ENCODE measurements around the gene CEACAM3. TPM values are rescaled to one million over a fixed set of nuclear protein-coding genes. Genes with fewer than 3 reads are reported as not detected.

The CEACAM3 gene
- total RNA-seq, 1 experiment from 2014 or later: not detected

DNA sequence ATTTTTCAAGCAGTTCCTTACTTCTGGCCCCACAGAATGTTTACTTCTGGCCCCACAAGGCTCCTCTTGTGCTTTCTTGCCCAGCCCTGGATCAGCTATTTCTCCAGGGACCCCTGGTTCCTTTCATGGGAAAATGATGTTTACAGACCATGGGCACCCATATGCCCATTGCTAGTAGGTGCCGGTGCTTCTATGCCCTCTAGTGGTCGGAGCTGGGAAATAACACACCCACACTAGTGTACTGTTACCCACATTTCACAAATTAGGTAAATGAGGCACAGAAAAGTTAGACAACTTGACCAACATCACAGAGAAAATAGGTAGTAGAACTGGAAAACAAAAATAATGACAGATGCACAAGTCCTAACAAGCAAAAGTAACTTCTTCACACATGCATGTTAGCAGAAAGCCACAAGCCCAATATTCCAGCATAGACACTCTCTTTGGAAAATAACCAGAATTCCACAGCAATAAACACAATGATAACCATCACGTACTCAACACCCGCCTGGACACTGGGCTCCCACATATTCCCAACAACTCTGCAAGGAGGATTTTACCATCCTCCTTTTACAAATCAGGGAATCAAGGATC lies 42.4 kb upstream of the CEACAM3 start:
- Histone ChIP-seq H2BK20ac (ENCODE audit: low read depth, low read length, poor library complexity, severe bottlenecking) (no peak overlapping the region), H3K4me1 (ENCODE audit: insufficient read depth, low read length) (no peaks in the 10 kb centered on the region), H2BK15ac (ENCODE audit: low read depth, low read length) (no peak overlapping the region), H3K14ac (ENCODE audit: insufficient read depth, low read length) (no peak overlapping the region), H3K27ac (ENCODE audit: insufficient read length, low read depth, low read length) (no peak overlapping the region), H4K20me1 (ENCODE audit: control insufficient read depth, insufficient read depth, insufficient read length) (no peaks in the 10 kb centered on the region), H3K27me3 (ENCODE audit: insufficient read depth, low read length) (no peaks in the 10 kb centered on the region), H3T11ph (ENCODE audit: low read length) (no peak overlapping the region), H4K8ac (replicated peaks; ENCODE audit: insufficient read length, low read depth, low read length) (no peak overlapping the region), H2BK12ac (ENCODE audit: insufficient read length, low read depth, low read length) (no peak overlapping the region), H3K4ac (ENCODE audit: low read depth, low read length) (no peak overlapping the region), H3K4me2 (ENCODE audit: insufficient read depth, insufficient read length, low read length) (no peak overlapping the region), H2AFZ (ENCODE audit: low read length) (no peak overlapping the region), H2BK120ac (ENCODE audit: low read depth, low read length, poor library complexity, severe bottlenecking) (no peak overlapping the region), H3K23ac (ENCODE audit: insufficient read length, low read depth, low read length) (no peak overlapping the region), H2AK5ac (ENCODE audit: insufficient read length, low read length) (no peak overlapping the region), H3K79me2 (ENCODE audit: insufficient read depth, low read length) (no peaks in the 10 kb centered on the region), H3K56ac (ENCODE audit: insufficient read length, low read depth, low read length) (no peak overlapping the region), H3K79me1 (ENCODE audit: insufficient read depth, low read depth, low read length, poor library complexity, severe bottlenecking) (no peaks in the 10 kb centered on the region), H3K23me2 (ENCODE audit: insufficient read length, low read depth, low read length, poor library complexity, severe bottlenecking) (no peaks in the 10 kb centered on the region), H2BK5ac (ENCODE audit: insufficient read length, low read length) (no peak overlapping the region), H3K9me3 (ENCODE audit: control insufficient read depth, low read depth, low read length) (no peaks in the 10 kb centered on the region), H3K18ac (ENCODE audit: insufficient read length, low read depth, low read length) (no peak overlapping the region), H4K91ac (ENCODE audit: insufficient read length, low read depth, low read length) (no peak overlapping the region), H3K9ac (ENCODE audit: extremely low read depth, insufficient read length, low read length) (no peak overlapping the region), H4K5ac (ENCODE audit: insufficient read length, low read depth, low read length) (no peak overlapping the region)
- peaks cover 29 to 79% of the 10 kb centered on the region in 2 experiments for H3K9me3 Mint-ChIP-seq
- H3K27ac Mint-ChIP-seq: no peak overlapping the region
- peaks cover 0 to 30% (median 0%) of the 10 kb centered on the region in 3 experiments; a peak in 2 of 7 replicates for H3K36me3 Mint-ChIP-seq (ENCODE audit: insufficient read depth in 1 of 3, low read depth in 3 of 3)
- H3K4me3 Mint-ChIP-seq: 0 out of 5 replicates have a peak overlapping the region, but pooled peaks of 1 of the 2 experiments have one; percentile 25
- no CpG with 5 or more reads among the region's 4 CpGs for WGBS (ENCODE audit: extremely low coverage, insufficient read length, low lambda C conversion rate)
- TF ChIP-seq, protein P1, sequence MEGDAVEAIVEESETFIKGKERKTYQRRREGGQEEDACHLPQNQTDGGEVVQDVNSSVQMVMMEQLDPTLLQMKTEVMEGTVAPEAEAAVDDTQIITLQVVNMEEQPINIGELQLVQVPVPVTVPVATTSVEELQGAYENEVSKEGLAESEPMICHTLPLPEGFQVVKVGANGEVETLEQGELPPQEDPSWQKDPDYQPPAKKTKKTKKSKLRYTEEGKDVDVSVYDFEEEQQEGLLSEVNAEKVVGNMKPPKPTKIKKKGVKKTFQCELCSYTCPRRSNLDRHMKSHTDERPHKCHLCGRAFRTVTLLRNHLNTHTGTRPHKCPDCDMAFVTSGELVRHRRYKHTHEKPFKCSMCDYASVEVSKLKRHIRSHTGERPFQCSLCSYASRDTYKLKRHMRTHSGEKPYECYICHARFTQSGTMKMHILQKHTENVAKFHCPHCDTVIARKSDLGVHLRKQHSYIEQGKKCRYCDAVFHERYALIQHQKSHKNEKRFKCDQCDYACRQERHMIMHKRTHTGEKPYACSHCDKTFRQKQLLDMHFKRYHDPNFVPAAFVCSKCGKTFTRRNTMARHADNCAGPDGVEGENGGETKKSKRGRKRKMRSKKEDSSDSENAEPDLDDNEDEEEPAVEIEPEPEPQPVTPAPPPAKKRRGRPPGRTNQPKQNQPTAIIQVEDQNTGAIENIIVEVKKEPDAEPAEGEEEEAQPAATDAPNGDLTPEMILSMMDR (conservative IDR thresholded peaks at IDR 0.05): peak; percentile 69
- H3K27me3 Mint-ChIP-seq (ENCODE audit: low read depth): peaks cover 4% of the 10 kb centered on the region
- no peaks in the 10 kb centered on the region for H3K4me1 Mint-ChIP-seq
- DNase-seq: peak; percentile 47
